ENCODE results near the gene RBBP8NL.

Gene RBBP8NL

DNA sequence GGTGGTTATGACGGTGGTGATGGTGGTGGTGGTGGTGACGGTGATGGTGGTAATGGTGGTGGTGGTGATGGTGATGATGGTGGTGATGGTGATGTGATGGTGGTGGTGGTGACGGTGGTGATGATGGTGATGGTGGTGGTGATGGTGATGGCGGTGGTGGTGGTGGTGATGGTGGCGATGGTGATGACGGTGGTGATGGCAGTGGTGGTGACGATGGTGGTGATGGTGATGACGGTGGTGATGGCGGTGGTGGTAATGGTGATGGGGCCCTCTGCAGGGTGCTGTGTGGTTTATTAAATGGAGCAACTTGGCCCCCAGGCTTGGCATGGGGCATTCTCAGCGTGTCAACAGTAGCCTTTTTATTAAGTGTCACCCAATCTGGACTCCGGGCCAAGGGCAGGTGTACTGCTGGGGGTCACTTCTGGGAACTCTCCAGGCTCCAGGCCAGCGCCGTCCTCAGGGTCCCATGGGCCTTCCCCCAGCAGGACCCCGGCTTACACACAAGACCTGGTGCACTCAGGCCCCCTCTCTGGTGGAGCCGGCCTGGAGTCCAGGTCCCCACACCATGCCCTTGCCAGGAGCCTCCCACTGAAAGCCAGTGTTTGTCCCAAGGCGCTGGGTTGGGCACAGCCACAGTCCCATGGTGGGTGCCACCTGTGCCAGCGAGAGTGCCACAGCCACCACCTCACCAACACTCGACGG is 29.1 kb downstream of the RBBP8NL start:
- FAIRE-seq: no peak
- TF ChIP-seq, protein P1, sequence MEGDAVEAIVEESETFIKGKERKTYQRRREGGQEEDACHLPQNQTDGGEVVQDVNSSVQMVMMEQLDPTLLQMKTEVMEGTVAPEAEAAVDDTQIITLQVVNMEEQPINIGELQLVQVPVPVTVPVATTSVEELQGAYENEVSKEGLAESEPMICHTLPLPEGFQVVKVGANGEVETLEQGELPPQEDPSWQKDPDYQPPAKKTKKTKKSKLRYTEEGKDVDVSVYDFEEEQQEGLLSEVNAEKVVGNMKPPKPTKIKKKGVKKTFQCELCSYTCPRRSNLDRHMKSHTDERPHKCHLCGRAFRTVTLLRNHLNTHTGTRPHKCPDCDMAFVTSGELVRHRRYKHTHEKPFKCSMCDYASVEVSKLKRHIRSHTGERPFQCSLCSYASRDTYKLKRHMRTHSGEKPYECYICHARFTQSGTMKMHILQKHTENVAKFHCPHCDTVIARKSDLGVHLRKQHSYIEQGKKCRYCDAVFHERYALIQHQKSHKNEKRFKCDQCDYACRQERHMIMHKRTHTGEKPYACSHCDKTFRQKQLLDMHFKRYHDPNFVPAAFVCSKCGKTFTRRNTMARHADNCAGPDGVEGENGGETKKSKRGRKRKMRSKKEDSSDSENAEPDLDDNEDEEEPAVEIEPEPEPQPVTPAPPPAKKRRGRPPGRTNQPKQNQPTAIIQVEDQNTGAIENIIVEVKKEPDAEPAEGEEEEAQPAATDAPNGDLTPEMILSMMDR (IDR thresholded peaks at IDR 0.05; ENCODE audit: insufficient read depth, missing control alignments): no peak

DNA sequence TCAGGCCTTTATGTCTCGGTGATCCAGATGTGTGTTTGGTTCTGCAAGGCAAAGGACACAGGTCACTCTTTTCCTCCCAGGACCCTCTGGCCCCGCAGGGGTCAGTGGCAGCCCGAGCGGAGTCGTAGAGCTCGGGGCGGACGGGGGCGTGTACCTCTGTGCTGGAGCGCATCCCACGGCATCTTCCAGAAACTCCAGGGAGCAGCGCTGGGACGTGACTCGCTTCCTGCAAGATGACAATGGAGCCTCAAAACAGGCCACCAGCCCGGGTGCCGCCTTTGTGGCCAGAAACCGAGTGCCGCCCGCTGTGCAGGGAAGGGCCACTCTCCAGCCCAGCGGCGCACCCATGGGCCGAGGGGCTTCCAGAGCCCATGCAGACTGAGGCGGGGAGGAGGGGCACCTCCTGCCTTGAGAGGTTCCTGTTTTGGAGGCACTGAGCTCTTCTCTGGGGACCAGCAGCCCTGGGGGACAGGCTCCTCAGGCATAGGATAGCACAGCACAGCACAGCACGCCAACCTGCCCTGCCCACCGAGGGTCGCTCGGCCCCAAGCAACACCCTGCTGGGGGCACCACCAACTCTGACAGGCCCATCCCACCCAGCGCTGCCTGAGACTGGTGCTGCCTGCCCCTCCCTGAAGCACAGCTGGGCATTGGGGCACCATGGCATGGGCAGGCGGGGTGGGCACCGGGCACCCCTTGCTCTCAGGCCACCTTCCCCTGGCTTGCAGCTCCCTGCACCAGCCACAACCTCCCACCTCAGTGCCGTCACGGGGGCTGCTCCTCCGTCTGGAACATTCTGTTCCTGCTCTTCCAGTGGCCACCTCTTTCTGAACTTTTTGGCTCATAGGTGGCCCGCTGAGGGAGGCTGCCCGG is 30.7 kb downstream of the RBBP8NL start:
- no peak for DNase-seq (ENCODE audit: insufficient read length, low spot score)
- TF ChIP-seq, protein P1 (IDR thresholded peaks at IDR 0.05; ENCODE audit: insufficient read depth, missing control alignments): no peak
- FAIRE-seq: no peak

More for the DNA sequence above, 29.1 kb downstream of the RBBP8NL start:
- DNase-seq (ENCODE audit: insufficient read length, low spot score): no peak

DNA sequence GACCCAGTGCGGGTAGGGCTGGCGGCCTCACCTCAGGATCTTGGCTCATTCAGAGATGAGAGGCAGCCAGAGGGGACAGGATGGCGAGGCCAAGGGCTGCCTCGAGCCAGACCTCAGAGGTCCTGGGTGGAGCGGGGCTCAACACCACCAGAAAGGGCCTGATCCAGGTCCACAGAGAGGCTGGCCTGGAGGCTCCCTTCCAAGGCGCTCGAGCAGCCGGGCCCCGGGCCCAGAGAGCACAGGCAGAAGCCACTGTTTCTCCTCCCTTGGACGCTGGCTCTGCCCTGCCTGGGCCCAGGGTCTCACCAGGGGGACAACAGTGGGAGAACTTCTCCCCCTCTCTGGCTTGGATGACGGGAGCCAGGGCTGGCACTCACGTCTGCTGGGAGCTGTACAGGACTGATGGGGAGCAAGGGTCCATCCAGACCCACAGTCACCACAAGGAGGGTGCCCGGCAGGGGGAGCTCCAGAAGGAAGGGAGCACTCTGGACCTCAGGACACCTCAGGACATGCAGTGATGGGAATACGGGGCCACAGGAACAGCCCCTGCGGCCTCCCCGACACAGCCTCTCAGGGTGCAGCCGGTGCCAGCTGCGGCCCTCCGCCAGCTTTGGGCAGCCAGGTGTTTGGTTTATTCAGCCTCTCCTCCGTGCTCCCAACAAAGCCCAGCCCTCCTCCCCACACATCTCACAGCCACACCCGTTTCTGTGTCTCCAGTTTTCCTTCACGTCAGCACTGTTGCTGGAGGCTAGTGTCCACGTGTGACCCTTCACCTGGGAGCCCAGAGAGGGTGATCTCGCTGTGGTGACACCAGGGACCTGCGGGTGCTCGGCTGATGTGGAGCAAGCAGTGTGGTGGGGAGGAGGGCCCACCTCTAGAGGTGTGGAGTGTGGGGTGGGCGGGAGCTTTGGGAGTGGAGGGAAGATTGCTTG is 31.8 kb downstream of the RBBP8NL start:
- TF ChIP-seq, protein P1 (IDR thresholded peaks at IDR 0.05; ENCODE audit: insufficient read depth, missing control alignments): peak; percentile 23
- no peak for DNase-seq (ENCODE audit: insufficient read length, low spot score)
- no peak for FAIRE-seq

DNA sequence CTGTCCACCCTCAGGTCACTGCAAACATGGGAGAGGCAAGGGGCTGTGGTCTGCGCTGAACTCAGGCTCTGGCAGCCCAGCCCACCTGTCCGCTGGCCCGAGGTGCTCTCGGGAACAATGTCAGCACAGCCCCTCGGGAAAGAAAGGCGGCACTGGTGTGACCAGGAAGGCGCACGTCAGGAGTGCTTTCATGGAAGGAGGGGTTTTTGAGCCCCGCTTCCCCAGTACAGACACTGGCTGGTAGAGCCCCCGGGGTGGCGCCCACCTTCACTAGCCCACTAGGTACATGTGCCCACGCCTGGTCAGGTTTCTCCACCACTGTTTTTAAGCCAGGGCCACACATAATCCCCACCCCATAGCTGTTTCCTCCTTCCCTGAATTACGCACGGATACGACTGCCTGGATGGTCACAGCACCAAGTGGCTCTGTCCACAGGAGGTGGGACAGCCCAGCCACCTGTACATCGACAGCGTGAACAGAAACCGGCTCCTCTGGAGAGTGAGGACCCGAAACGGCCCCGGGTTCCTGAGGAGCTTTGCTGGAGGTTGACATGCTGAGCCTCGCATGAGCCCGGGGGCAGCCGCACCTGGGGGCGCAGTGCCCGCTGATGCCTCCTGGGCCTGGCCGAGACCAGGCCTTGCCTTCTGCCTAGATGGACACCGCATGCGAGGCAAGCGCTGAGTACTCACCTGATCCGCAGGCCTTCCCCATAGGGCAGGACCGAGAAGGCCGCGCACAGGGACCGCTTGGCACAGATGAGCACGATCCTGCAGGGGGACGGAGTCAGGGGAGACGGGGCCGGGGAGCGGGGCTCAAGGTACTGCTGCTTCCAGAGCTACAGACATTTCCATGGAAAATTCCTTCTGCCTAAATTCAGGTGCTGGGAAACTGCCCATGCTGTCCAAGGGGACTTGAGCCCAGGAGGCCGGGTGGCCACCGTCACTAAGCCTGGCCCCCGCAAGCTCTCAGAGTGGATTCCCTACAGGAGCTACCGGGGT is 32.8 kb downstream of the RBBP8NL start:
- no peak for DNase-seq (ENCODE audit: insufficient read length, low spot score)
- FAIRE-seq: no peak
- TF ChIP-seq, protein P1 (IDR thresholded peaks at IDR 0.05; ENCODE audit: insufficient read depth, missing control alignments): no peak

DNA sequence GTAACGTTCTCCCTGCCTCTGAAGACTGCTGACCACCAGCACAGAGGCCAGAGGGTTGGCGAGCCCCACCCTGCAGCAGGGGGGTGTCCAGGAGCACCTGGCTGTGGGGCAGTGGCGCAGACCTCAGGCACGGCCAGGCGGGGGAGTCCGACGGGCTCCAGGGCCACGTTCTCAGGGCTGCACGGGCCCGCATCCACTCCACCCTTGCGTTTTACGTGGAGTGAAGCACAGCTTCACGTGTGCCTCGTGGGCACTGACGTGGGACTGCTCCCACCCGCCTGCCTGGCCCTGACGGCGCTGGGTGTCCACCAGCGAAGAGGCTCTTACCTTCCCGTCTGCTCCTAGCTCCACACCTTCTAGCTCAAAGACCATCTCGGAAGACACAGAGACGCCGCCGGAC is 33.5 kb downstream of the RBBP8NL start:
- no peak for FAIRE-seq

More for the DNA sequence above, 33.5 kb downstream of the RBBP8NL start:
- DNase-seq (ENCODE audit: insufficient read length, low spot score): no peak
- TF ChIP-seq, protein P1 (IDR thresholded peaks at IDR 0.05; ENCODE audit: insufficient read depth, missing control alignments): no peak
